Sigmoid colon (tissue), 7 donors: ENCODE measurements around the gene R3HDM2. TPM values are rescaled to one million over a fixed set of nuclear protein-coding genes. Genes with fewer than 3 reads are reported as not detected.
A peak's percentile ranks its signal among the peaks of the same experiment; 100 is the strongest.
"Not testable (repeated sequence)": the region's sequence is repeated elsewhere in the genome, so short reads cannot be mapped to it uniquely, and the experiment has no call there.

Experiments used
- DNase-seq: peaks from one replicate; pipeline ENCODE4 v3.0.0-alpha.2; 2019
- H3K27ac ChIP-seq, 4 donors: fragments of 200-600 bp; sonication (generic); one replicate each; pipeline ENCODE4 v1.5.1; 2016 to 2019; ENCODE audit warnings: mild to moderate bottlenecking in 1 of 4
- H3K27me3 ChIP-seq, 3 donors: fragments of 200-600 bp; sonication (generic); one replicate each; pipeline ENCODE4 v1.5.1; 2019; ENCODE audit warnings: mild to moderate bottlenecking in 1 of 3
- H3K36me3 ChIP-seq, 4 donors: fragments of 200-600 bp; sonication (generic); one replicate each; pipeline ENCODE4 v1.5.1; 2016 to 2019
- H3K4me1 ChIP-seq, 4 donors: fragments of 200-600 bp; sonication (generic); one replicate each; pipeline ENCODE4 v1.5.1; 2017 to 2019
- H3K4me3 ChIP-seq, 4 donors: fragments of 200-600 bp; sonication (generic); one replicate each; pipeline ENCODE4 v1.5.1; 2017 to 2019; ENCODE audit warnings: mild to moderate bottlenecking in 2 of 4, moderate library complexity in 1 of 4
- H3K9me3 ChIP-seq, 4 donors: fragments of 200-600 bp in 3 of 4; sonication (generic) in 3 of 4; one replicate each; pipeline versions ENCODE4 v1.5.1 to v1.6.1; 2013 to 2019
- EP300 ChIP-seq, 4 donors: sonication (generic); formaldehyde crosslinking; IDR thresholded peaks; one replicate each; pipeline ENCODE4 v1.6.1; 2017; ENCODE audit warnings: antibody characterized with exemption in 4 of 4
- POLR2A ChIP-seq, 2 donors: fragments of 450-650 bp; IDR thresholded peaks; one replicate each; pipeline ENCODE4 v1.6.1; 2016; ENCODE audit warnings: antibody characterized with exemption in 2 of 2, mild to moderate bottlenecking in 2 of 2, moderate library complexity in 2 of 2
- POLR2AphosphoS5 ChIP-seq, 4 donors: sonication (generic); formaldehyde crosslinking; IDR thresholded peaks; one replicate each; pipeline ENCODE4 v1.6.1; 2017; ENCODE audit warnings: antibody characterized with exemption in 4 of 4
- WGBS, 2 donors: extraction: QIAGEN DNeasy Blood & Tissue Kit; methylation state at CpG; one replicate each; pipeline ENCODE4 v1.1.7; 2013; 5-methylcytosine and 5-hydroxymethylcytosine counted together
- intact Hi-C: fragments of 100-400 bp; cut with DNase I; formaldehyde crosslinking; loops from one replicate; pipeline ENCODE4 v1.15.1; 2023
- polyA plus RNA-seq, 3 donors: library from polyadenylated mRNA; stranded (reverse); fragments of 200-250 nt; gene quantifications; one replicate each; pipeline ENCODE4 v1.2.3, GENCODE V29; 2013
- total RNA-seq, 4 donors: library from RNA; depleted of rRNA; stranded (reverse); fragments of >200 nt; gene quantifications; one replicate each; pipeline ENCODE4 v1.1.0, GENCODE V29; 2016
- TF ChIP-seq, protein P1 (sequence below), 4 experiments: fragments of 450-650 bp in 3 of 4; fragments of 200-600 bp in 1 of 4; IDR thresholded peaks; one replicate each; pipeline ENCODE4 v1.5.1; 2016 to 2019; ENCODE audit warnings: antibody characterized with exemption in 4 of 4, mild to moderate bottlenecking in 3 of 4, moderate library complexity in 2 of 4
- donor health status: healthy with polysubstance abuse.
- donor health status: Bipolar disorder and iron deficiency.
- donor health status: healthy.

R3HDM2 gene
- total and polyA plus RNA-seq, 7 donors: 10.9 to 37.7 (median 28.3) TPM

DNA sequence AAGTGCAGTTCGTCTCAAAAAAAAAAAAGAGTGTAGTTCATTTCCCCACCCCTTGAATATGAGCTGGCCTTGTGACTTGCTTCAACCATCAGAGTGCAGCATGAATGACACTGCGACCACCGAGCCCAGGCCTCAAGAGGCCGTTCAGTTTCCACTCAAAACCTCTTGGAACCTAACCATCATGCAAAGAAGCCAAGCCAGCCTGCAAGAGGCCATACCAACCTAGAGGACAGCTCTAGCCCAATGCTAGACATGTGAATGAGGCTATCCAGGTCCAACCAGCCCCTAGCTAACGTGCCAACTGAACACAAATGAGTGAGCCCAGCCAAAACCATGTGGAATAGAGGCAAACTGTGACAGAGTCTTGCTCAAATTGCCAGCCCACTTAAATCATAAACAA is 29.7 kb downstream of the R3HDM2 start:
- no peak for DNase-seq
- intact Hi-C loops: no loop called here
- H3K27me3 ChIP-seq: no peaks in the 10 kb centered on the region
- no peak overlapping the region for H3K4me3 ChIP-seq
- H3K27ac ChIP-seq: no peak overlapping the region
- H3K36me3 ChIP-seq: no peaks in the 10 kb centered on the region
- no peaks in the 10 kb centered on the region for H3K9me3 ChIP-seq
- 82 to 87% methylated on average over 5 of the region's 5 CpGs for WGBS, 2 donors
- H3K4me1 ChIP-seq: peaks cover 0 to 9% (median 4%) of the 10 kb centered on the region in 4 donors
- TF ChIP-seq POLR2AphosphoS5 (IDR thresholded peaks at IDR 0.05) (peak in 1 of 4 donors; percentile 34), EP300 (IDR thresholded peaks at IDR 0.05) (no peak)

DNA sequence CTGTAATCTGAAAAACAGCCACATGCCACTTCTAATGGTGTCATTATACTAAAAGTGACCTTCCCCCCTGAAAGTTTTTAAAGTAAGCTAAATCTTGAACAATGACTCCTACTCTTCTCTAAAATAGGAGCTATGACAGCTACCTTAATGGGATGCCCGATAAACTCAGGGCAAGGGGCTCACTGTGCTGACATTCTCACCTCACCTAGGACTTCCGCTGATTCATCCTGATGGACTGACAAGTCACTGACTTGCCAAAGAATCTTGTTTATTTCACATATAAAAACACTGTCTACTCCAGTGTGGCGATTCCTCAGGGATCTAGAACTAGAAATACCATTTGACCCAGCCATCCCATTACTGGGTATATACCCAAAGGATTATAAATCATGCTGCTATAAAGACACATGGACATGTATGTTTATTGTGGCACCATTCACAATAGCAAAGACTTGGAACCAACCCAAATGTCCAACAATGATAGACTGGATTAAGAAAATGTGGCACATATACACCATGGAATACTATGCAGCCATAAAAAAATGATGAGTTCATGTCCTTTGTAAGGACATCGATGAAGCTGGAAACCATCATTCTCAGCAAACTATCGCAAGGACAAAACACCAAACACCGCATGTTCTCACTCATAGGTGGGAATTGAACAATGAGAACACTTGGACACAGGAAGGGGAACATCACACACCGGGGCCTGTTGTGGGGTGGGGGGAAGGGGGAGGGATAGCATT is 31.0 kb downstream of the R3HDM2 start:
- H3K9me3 ChIP-seq, DNase-seq, H3K36me3 ChIP-seq, H3K27ac ChIP-seq, intact Hi-C loops, H3K4me3 ChIP-seq, H3K27me3 ChIP-seq, H3K4me1 ChIP-seq: not testable (repeated sequence)
- WGBS, 2 donors: 94 to 98% methylated on average over 6 to 7 of the region's 7 CpGs

DNA sequence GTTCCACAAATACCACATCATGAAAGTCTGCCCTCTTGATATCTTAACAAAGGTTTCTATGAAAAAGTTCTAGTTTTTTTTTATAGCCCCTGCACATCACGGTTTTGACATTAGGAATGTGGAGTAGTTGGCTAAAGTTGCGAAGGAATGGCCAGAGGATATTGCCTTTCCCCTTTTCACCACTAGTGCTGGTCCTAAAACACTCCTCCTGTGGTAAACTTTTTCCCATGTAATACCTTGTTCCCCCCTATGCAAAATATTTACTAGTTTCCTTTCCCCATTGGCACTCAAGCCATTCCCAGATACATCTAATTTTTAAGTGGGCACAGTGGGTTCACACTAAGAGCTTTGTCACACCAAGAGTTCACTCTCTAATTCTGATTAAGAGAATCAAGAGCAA is 33.4 kb downstream of the R3HDM2 start:
- Histone ChIP-seq H3K36me3 (peaks cover 0 to 22% (median 9%) of the 10 kb centered on the region in 4 donors), H3K4me3 (no peak overlapping the region), H3K4me1 (peaks cover 0 to 9% (median 4%) of the 10 kb centered on the region in 4 donors), H3K27me3 (no peaks in the 10 kb centered on the region), H3K27ac (no peak overlapping the region), H3K9me3 (no peaks in the 10 kb centered on the region)
- WGBS, 2 donors: 87 to 93% methylated on average over 2 of the region's 2 CpGs
- intact Hi-C loops: no loop called here
- no peak for DNase-seq
- TF ChIP-seq, protein P1, sequence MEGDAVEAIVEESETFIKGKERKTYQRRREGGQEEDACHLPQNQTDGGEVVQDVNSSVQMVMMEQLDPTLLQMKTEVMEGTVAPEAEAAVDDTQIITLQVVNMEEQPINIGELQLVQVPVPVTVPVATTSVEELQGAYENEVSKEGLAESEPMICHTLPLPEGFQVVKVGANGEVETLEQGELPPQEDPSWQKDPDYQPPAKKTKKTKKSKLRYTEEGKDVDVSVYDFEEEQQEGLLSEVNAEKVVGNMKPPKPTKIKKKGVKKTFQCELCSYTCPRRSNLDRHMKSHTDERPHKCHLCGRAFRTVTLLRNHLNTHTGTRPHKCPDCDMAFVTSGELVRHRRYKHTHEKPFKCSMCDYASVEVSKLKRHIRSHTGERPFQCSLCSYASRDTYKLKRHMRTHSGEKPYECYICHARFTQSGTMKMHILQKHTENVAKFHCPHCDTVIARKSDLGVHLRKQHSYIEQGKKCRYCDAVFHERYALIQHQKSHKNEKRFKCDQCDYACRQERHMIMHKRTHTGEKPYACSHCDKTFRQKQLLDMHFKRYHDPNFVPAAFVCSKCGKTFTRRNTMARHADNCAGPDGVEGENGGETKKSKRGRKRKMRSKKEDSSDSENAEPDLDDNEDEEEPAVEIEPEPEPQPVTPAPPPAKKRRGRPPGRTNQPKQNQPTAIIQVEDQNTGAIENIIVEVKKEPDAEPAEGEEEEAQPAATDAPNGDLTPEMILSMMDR (IDR thresholded peaks at IDR 0.05): no peak
- TF ChIP-seq POLR2AphosphoS5 (IDR thresholded peaks at IDR 0.05) (no peak), EP300 (IDR thresholded peaks at IDR 0.05) (no peak), POLR2A (IDR thresholded peaks at IDR 0.05) (no peak)

DNA sequence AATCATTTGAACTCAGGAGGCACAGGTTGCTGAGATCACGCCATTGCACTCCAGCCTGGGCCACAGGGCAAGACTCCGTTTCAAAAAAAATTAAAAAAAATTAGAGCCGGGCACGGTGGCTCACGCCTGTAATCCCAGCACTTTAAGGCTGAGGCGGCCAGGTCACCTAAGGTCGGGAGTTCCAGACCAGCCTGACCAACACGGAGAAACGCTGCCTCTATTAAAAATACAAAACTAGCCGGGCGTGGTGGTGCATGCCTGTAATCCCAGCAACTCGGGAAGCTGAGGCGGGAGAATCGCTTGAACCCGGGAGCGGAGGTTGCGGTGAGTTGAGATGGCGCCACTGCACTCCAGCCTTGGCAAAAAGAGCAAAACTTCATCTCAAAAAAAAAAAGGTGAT is 35.7 kb downstream of the R3HDM2 start:
- WGBS, 2 donors: 95 to 96% methylated on average over 18 of the region's 18 CpGs
- Histone ChIP-seq H3K27me3 (no peaks in the 10 kb centered on the region), H3K27ac (no peak overlapping the region), H3K9me3 (no peaks in the 10 kb centered on the region), H3K4me3 (no peak overlapping the region), H3K36me3 (peaks cover 0 to 32% (median 9%) of the 10 kb centered on the region in 4 donors), H3K4me1 (no peaks in the 10 kb centered on the region)
- TF ChIP-seq POLR2A (IDR thresholded peaks at IDR 0.05): no peak
- TF ChIP-seq EP300 (IDR thresholded peaks at IDR 0.05): no peak
- TF ChIP-seq, protein P1 (IDR thresholded peaks at IDR 0.05): no peak
- no peak for TF ChIP-seq POLR2AphosphoS5 (IDR thresholded peaks at IDR 0.05)
- DNase-seq: no peak
- intact Hi-C loops: no loop called here

DNA sequence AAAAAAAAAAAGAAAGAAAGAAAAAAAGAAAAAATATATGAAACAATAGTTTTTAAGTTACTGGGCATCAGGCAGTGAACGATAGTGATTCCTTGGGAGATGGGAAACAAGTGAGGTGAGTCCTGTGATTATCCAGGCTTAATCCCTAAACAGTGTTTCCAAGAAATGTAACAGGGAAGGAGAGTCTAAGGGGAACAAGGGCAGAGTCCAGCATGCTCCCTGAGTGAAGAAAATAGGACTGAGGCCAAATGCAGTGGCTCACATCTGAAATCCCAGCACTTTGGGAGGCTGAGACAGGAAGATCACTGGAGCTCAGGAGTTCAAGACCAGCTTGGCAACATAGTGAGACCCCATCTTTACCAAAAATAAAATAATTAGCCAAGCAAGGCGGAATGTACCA is 40.7 kb downstream of the R3HDM2 start:
- 92 to 95% methylated on average over 2 of the region's 2 CpGs for WGBS, 2 donors
- intact Hi-C loops: no loop called here
- H3K9me3 ChIP-seq: no peaks in the 10 kb centered on the region
- DNase-seq: no peak
- H3K36me3 ChIP-seq: peaks cover 0 to 36% (median 9%) of the 10 kb centered on the region in 4 donors
- H3K27me3 ChIP-seq: no peaks in the 10 kb centered on the region
- H3K4me3 ChIP-seq: no peak overlapping the region
- peaks cover 0 to 4% (median 0%) of the 10 kb centered on the region in 4 donors for H3K4me1 ChIP-seq
- TF ChIP-seq, protein P1 (IDR thresholded peaks at IDR 0.05): no peak
- no peak for TF ChIP-seq POLR2A (IDR thresholded peaks at IDR 0.05)
- no peak overlapping the region for H3K27ac ChIP-seq

DNA sequence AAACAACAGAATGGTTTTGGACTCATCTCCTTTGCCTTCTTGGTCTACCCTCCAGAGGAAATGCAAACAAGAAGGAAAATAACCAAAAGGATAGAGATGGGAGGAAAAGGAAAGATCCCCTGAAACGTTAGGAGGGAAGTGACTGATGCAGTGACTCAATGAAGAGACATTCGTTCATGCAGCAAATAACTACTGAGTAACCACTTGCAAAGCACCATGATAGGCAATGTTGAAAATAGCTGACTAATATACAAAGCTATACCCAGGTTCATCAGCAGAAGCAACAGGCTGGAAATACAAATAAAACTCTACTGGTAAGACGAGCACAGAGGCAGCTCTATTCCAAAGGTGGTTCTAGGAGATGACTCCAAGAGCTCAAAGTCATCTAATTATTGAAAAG is 41.8 kb downstream of the R3HDM2 start:
- intact Hi-C loops: no loop called here
- Histone ChIP-seq H3K36me3 (peaks cover 0 to 24% (median under 1%) of the 10 kb centered on the region in 4 donors), H3K27me3 (no peaks in the 10 kb centered on the region), H3K9me3 (no peaks in the 10 kb centered on the region), H3K4me3 (no peak overlapping the region), H3K4me1 (peaks cover 0 to 4% (median 0%) of the 10 kb centered on the region in 4 donors), H3K27ac (no peak overlapping the region)
- WGBS, 2 donors: 64 to 72% methylated on average over 3 of the region's 3 CpGs
- TF ChIP-seq POLR2A (IDR thresholded peaks at IDR 0.05) (no peak), POLR2AphosphoS5 (IDR thresholded peaks at IDR 0.05) (no peak), EP300 (IDR thresholded peaks at IDR 0.05) (no peak)
- TF ChIP-seq, protein P1 (IDR thresholded peaks at IDR 0.05): no peak
- no peak for DNase-seq
